Tibial nerve (tissue), 4 donors: ENCODE measurements around the gene COQ4.

Source experiments
- CTCF ChIP-seq, 5 experiments: fragments of 200-600 bp in 3 of 5; fragments of 450-650 bp in 2 of 5; sonication (generic) in 3 of 5; IDR thresholded peaks; one replicate each; pipeline ENCODE4 v1.5.1; 2016 to 2019; ENCODE audit warnings: antibody characterized with exemption in 5 of 5, mild to moderate bottlenecking in 3 of 5, moderate library complexity in 2 of 5
- EP300 ChIP-seq, 2 donors: sonication (generic); formaldehyde crosslinking; IDR thresholded peaks; one replicate each; pipeline ENCODE4 v1.6.1; 2017; ENCODE audit warnings: antibody characterized with exemption in 2 of 2, mild to moderate bottlenecking in 1 of 2
- POLR2A ChIP-seq, 2 donors: fragments of 450-650 bp; IDR thresholded peaks; one replicate each; pipeline ENCODE4 v1.6.1; 2017; ENCODE audit warnings: antibody characterized with exemption in 2 of 2, mild to moderate bottlenecking in 2 of 2, moderate library complexity in 2 of 2

GRCh38 chr9:128310461-128310860 lies 12.2 kb upstream of the COQ4 start:
- TF ChIP-seq CTCF (IDR thresholded peaks at IDR 0.05), result no peak
- no peak for TF ChIP-seq EP300 (IDR thresholded peaks at IDR 0.05)
- no peak for TF ChIP-seq POLR2A (IDR thresholded peaks at IDR 0.05)
